ENCODE data around the gene SPATA31A7.
"Not testable (repeated sequence)": the region's sequence is repeated elsewhere in the genome, so short reads cannot be mapped to it uniquely, and the experiment has no call there.

The SPATA31A7 gene

DNA sequence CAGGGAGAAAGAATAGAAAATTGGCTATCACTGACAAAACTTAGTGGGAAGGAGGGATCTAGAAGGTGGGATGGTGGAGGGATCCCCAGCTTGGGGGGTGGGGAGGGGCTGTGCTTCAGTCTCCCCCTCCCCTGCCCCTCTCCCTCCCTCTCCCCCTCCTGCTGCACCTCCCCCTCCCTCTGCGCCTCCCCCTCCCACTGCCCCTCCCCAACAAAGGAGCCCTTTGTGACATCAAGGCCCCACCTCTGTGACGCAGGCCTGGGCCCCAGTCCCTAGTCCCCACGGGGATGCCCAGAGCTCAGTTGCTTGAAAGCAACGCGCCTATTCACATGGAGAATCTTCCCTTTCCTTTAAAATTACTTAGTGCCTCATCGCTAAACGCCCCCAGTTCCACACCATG is at the start of gene SPATA31A7:
Gene SPATA31A7, plus strand, starts transcription at position 301 of the 400 bp plus-strand sequence. Its CDS starts 29 bp downstream, at position 330.
- not testable (repeated sequence) for TF ChIP-seq NFIC (IDR thresholded peaks at IDR 0.05); TCF12 (IDR thresholded peaks at IDR 0.05; ENCODE audit: low read depth); CEBPB (IDR thresholded peaks at IDR 0.05)
